HG03135 (cell line): ENCODE data around the gene ENHO.

Experiments
- ATAC-seq: cut with Tn5 transposase; IDR thresholded peaks from one replicate; pipeline ENCODE4 v1.9.1; 2021; ENCODE audit warnings: mild to moderate bottlenecking, moderate library complexity; ENCODE audit not compliant: unreplicated experiment

ENHO gene

DNA sequence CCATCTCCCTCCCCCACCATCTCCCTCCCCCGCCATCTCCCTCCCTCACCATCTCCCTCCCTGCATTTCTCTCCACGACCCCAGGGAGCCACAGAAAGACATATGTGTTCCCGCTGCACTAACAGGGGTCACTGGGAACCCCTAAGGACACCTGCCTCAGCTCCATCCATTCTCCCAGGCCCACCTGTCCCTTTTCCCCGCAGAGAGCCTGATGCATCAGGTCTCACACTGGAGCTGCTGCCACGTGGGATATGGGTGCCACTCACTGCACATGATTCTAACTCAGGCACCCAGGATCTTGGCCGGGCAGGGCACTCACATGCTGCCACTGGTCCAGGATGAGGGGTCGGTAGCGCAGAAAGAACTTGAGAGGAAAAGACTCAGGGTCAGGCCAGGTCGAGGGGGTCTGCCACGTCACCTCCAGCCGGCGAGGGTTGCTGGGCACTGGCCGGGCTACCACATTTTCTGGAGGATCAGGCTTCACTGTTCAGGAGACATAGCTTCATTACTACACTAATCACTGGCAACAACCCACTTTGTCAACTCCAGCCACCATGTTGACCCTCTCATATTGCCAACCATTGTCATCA is 33.2 kb upstream of the ENHO start:
- ATAC-seq, result no peak

- no peak for ATAC-seq
These were observed 32.7 kb upstream of the ENHO start for GRCh38 chr9:34555500-34555899.

- no peak for ATAC-seq
These were observed 32.2 kb upstream of the ENHO start for GRCh38 chr9:34555002-34555348.

DNA sequence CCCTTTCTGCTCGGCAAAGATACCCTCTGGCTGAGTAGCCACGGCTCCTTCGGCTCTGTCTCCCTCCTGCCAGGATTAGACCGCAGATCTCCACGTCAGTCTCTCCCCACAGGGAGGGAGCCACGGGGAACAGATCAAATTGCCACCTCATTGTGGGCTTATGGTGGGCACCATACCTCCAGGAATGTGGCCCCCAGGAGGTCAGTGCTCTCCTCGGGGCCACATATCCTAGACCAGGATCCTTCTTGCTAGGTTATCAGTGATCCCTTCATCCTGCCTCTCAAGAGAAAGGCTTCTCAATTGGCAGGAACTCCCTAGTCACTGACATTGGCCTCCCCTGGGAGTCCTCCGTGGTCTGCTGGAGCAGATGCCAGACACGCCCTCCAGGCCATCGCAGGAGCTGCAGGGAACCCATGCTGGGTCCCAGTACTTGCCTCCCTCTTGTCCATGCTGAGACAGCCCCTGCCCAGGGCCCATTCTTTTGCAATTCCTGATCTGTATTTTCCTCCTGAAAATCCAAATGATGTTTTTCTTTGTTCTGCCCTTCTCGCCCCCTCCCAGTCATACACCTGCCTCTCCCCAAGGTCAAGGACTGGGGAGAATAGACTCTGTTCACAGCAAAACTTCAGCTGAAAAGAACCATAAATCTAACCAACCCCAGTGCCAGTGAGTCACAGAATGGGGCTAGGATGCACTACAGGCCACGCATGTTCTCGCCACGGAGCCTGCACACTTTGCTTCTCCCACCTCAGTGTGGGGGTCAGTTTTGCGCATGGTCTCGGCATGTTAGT is 31.6 kb upstream of the ENHO start:
- no peak for ATAC-seq

DNA sequence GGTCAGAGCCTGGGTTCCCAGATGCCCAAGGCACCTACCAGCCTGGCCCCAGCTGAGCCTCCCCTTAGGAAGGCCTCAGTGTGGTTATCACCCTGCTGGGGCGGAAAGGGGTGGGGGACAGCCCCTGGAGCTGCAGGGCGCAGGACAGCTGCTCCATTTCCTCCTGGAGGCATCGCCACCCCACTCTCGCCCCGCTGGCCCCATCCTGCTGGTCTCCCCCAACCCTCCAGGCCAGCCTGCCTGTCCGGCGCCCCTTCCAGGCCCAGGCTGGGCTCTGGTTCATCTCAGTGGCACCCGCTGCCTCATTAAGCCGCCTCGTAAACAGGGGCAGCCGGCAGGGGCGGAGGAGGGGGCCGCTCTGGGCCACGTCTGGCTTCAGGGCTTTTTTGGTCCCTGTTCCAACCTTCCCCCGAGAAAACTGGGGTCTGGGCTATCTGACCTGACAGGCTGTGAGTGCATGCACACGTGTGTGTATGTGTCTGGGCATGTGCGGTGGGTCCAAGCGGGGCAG is 30.8 kb upstream of the ENHO start:
- ATAC-seq, result no peak

DNA sequence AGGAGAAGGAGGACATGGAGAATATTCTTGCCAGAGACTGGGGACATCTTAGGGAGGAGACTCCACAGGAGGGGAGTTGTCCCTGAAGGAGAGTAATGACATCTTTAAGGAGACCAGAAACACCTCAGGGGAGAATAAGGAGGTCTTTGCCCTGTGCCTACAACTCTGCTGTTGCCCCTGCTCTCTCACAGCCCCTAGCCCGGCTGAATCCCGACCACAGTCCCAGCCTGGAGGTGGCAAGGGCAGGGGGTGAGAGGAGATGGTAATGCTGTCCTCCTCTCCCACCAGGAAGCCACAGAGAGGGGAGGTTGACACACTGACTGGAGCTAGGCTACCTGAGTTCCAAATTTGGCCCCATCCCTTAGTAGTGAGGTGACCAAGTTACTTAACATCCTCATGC is 30.2 kb upstream of the ENHO start:
- no peak for ATAC-seq

GRCh38 chr9:34552606-34552981 is 29.8 kb upstream of the ENHO start:
- no peak for ATAC-seq

- no peak for ATAC-seq
These were observed 29.2 kb upstream of the ENHO start for GRCh38 chr9:34551751-34552605.

DNA sequence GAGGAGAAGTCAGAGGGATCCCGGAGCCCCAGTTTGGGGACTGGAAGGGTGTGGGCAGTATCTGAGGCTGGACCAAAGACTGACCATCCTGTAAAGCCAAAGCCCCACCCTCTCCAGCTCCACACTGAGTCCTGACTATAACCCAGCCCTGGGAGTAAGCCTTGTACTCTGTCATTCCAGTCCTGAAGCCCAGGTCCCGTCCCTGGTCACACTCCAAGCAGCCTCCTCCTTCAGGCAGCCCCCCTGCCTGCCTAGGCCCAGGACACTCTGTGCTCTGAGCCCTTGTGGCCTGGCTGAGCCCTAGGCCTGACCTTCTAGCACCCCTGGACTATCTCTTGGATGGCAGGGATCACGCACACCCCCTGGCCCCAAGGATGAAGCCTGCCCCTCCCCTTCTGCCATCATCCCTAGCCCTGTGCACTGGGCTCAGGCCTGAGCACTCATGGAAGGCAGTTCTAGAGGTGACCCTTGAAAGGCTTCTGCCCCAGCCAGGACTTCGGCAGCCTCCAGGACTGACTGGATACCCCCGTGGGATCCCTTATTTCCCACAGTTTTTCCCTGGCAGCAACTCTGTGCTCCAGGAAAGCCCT is 28.0 kb upstream of the ENHO start:
- no peak for ATAC-seq

GRCh38 chr9:34550016-34550680 is 27.4 kb upstream of the ENHO start:
- ATAC-seq, result no peak

DNA sequence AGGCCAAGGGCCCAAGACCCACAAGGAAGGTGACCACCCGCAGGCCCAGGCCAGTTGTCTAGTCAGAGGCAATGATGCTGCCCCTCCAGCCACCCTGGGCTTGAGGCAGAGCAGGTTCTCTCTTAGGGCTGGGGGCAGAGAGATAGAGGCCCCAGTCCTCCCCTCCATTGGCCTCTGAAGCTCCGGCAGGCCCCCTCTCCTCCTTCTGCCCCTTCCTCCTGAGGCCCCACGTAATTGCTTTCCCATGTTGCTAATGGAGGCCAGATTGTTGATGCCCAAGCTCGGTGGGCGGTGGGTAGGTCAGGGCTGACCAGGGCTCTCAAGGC is 26.6 kb upstream of the ENHO start:
- ATAC-seq, result no peak

DNA sequence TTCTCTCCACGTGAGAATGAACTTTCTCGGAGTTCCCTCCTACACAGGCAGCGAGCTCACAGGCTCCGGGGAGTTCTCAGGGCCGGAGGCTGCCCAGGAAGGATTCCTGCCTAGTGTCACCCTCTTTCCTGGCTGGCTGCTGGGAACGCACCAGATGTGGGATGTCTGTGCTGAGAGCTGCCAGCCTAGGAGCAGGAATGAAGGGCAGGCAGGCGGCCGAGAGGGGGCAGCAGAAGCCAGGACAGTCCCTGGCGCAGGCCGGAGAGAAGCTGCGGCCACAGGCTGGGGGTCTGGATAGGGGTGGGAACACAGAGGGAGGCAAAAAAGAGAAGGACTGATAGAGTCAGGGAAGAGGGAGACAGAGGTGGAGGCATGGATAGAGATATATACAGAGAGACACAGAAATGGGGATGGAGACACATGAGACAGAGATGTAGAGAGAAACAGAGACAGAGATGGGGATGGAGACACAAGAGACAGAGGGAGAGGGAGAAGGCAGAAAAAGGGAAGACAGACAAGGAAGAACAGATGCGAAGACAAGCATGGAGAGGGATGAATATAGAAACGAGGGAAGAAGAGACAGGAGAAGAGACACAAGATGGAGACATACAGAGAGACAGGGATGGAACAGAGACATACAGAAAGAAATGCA is 25.3 kb upstream of the ENHO start:
- no peak for ATAC-seq

DNA sequence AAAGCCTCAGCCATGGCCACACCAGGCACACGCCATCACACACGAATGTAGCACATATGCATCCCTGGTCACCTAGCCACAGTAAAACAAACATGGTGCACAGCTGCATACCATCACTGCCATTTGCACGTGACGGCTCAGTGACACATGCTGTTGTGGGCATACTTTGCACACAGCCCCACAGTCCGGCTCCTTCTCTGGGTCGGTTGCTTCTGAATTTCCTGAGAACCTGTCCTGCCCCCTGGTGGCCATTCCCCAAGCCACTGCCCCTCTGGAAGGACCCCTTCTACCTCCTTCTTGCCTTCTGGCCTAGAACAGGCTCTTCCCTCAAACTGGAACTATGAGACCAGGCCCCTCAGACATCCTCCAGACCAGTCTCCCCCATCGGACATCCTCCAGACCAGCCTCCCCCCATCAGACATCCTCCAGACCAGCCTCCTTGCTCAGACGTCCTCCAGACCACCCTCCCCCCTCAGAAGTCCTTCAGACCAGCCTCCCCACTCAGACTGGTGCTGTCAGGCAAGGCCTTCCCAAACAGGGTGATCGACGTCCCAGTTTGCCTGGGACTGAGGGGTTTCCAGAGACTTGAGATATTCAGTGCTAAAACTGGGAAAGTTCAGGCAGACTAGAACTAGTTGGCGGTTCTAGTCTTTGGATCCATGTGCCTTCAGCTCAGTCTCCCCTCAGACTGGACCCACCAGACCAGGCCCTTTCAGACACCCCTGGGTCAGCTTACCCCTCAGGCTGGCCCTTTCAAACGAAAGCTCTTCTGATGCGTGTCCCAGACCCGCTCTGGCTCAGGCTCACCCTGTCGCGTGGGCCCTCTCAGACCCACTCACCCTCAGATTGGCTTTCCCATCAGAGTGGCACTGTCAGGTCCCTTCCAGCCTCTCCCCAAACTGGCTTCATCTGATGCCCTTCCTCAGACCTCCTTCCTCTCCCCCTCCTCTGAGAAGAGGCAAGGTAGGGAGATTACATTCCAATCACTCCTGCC is 24.3 kb upstream of the ENHO start:
- no peak for ATAC-seq

GRCh38 chr9:34546102-34546833 is 23.5 kb upstream of the ENHO start:
- no peak for ATAC-seq

- no peak for ATAC-seq
These were observed 22.7 kb upstream of the ENHO start for GRCh38 chr9:34545497-34545896.

DNA sequence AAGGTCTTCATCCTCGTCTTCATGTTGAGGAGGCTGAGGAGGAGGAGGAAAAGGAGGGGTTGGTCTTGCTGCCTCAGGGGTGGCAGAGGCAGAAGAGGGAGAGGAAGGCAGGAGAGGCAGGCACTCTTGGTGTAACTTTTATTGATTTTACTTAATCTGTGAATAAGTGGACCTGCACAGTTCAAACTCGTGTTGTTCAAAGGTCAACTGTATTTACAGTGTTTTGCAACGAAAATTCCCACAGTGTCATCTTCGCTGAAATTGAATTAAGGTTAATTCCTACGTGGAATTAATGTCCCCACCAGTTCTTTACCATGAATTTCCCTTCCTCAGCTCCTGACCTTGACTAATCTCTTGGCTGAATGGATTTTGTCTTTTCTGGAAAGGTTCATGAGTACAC is 21.2 kb upstream of the ENHO start:
- ATAC-seq, result no peak

GRCh38 chr9:34541540-34541939 is 18.8 kb upstream of the ENHO start:
- ATAC-seq, result no peak

DNA sequence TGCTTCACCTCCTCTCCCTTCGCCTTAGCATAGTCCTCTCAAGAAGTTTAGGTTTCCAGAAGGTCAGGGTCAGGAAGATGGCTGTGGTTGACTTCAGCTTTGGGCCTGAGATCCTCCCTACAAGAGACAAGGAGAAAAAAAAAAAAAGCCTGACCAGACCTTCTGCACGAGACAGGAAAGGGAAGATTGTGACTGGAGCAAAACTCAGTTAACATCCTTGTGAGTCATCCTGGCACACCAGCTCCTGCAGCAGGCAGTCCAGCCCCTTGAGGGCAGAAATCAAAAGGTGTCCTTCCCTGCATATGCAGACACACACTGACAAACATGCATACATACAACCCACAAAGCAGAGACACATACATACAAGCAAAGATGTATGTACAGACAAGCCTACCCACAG is 18.0 kb upstream of the ENHO start:
- no peak for ATAC-seq

- no peak for ATAC-seq
These were observed 13.9 kb upstream of the ENHO start for GRCh38 chr9:34536685-34537084.
